PFSK-1 (cell line): ENCODE results near the gene IER5.

Experiments used
- FOXP2 ChIP-seq: optimal IDR thresholded peaks from 2 replicates; pipeline ENCODE3; 2011; ENCODE audit warnings: borderline replicate concordance, control low read depth, inconsistent platforms; ENCODE audit not compliant: insufficient read depth; ENCODE audit errors: extremely low read length, extremely low read depth
- POLR2AphosphoS5 ChIP-seq: IDR thresholded peaks from 2 replicates; pipeline ENCODE4 v1.6.1; 2012; ENCODE audit warnings: low read depth, mild to moderate bottlenecking, control low read depth, low read length, moderate library complexity
- SIN3A ChIP-seq: IDR thresholded peaks from 2 replicates; pipeline ENCODE4 v1.6.1; 2012; ENCODE audit warnings: mild to moderate bottlenecking, low read length, moderate library complexity, borderline replicate concordance; ENCODE audit not compliant: insufficient read depth
- TAF1 ChIP-seq: IDR thresholded peaks from 2 replicates; pipeline ENCODE4 v1.6.1; 2012; ENCODE audit warnings: low read length, control low read depth, borderline replicate concordance; ENCODE audit not compliant: insufficient read depth
- TF ChIP-seq, protein P1 (sequence below), 2 experiments: IDR thresholded peaks; 2 replicates each; pipeline versions ENCODE4 v1.6.1 to v1.8.0; 2011 to 2012; ENCODE audit warnings: low read depth in 2 of 2, low read length in 2 of 2, control low read depth in 1 of 2, inconsistent platforms in 1 of 2, mild to moderate bottlenecking in 1 of 2, moderate library complexity in 1 of 2; ENCODE audit not compliant: insufficient read depth in 1 of 2

Gene IER5

DNA sequence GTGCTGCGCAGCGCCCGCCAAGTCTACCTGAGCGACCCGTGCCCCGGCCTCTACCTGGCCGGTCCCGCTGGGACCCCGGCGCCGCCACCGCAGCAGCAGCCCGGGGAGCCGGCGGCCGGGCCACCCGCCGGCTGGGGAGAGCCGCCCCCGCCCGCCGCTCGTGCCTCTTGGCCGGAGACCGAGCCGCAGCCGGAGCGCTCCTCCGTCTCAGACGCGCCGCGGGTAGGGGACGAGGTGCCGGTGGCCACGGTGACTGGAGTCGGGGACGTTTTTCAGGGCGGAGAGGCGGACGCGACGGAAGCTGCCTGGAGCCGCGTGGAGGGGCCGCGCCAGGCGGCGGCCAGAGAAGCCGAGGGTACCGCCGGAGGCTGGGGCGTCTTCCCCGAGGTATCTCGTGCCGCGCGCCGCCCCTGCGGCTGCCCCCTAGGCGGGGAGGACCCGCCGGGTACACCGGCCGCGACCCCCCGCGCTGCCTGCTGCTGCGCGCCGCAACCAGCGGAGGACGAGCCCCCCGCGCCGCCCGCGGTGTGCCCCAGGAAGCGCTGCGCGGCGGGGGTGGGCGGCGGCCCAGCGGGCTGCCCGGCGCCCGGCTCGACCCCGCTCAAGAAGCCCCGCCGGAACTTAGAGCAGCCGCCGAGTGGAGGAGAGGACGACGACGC lies 646 bp downstream of the IER5 start:
- peak; percentile 11 for TF ChIP-seq FOXP2
- TF ChIP-seq SIN3A, result no peak; the same call in 1 of the 2 replicates

DNA sequence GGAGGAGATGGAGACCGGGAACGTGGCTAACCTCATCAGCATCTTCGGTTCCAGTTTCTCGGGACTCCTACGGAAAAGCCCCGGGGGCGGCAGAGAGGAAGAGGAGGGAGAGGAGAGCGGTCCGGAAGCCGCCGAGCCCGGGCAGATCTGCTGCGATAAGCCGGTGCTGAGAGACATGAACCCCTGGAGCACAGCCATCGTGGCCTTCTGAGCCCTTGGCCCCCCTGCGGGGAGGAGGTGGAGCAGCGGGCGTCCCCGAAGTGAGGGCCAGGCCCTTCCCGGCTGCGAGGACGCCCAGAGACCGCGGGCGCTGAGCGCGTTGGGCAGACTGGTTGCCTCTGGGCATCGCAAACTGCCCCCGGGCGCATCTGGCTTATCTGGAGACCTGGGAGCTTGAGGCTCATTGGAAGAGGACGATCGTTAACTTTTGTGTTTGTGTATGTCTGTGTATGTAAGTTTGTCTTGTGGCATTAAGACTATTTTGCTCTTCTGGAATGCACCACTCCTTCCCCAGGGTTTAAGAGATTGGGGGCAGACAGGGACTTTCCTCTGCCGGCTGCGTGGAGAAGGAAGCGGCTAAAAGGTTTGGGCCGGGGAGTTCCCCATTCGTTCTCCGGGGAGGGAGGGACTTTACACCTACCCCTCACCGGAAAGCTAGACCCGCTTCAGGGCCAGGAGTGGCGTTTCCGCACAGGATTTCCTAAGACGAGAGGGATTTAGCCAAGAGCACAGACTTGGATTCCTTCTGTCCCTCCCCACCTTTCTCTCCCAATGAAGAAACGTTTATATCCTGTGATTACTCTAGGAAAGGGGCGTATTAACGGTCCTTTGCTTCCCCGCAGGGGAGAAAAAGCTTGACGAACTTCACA lies 1.4 kb downstream of the IER5 start:
- no peak for TF ChIP-seq TAF1
- TF ChIP-seq POLR2AphosphoS5, result no peak
- no peak for TF ChIP-seq SIN3A
- TF ChIP-seq, protein P1, sequence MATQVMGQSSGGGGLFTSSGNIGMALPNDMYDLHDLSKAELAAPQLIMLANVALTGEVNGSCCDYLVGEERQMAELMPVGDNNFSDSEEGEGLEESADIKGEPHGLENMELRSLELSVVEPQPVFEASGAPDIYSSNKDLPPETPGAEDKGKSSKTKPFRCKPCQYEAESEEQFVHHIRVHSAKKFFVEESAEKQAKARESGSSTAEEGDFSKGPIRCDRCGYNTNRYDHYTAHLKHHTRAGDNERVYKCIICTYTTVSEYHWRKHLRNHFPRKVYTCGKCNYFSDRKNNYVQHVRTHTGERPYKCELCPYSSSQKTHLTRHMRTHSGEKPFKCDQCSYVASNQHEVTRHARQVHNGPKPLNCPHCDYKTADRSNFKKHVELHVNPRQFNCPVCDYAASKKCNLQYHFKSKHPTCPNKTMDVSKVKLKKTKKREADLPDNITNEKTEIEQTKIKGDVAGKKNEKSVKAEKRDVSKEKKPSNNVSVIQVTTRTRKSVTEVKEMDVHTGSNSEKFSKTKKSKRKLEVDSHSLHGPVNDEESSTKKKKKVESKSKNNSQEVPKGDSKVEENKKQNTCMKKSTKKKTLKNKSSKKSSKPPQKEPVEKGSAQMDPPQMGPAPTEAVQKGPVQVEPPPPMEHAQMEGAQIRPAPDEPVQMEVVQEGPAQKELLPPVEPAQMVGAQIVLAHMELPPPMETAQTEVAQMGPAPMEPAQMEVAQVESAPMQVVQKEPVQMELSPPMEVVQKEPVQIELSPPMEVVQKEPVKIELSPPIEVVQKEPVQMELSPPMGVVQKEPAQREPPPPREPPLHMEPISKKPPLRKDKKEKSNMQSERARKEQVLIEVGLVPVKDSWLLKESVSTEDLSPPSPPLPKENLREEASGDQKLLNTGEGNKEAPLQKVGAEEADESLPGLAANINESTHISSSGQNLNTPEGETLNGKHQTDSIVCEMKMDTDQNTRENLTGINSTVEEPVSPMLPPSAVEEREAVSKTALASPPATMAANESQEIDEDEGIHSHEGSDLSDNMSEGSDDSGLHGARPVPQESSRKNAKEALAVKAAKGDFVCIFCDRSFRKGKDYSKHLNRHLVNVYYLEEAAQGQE (IDR thresholded peaks at IDR 0.05; ENCODE audit: insufficient read depth in 1 of 2, low read depth in 2 of 2, low read length in 2 of 2), result no peak

DNA sequence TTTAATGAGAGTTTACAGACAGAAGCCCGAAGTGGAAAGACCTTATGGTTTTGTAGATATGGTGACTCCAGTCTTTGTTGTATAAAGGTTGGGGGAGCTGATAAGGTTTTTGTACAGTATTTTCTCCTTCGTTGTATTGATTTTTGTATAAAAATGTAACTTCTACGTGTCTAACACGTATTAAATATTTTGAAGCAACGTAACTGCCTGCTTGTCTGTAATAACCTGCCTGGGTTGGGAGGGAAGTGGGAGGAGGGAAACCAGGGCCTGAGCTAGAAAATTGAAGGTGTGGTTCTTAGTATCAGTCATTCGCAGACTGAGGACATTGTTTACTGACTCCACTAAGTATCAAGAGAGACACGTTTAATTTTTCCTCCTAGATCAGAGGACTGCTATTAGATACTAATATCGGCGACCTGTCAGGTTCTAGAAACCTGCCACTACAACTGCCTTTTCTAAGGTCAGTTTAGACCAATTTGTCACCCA lies 2.2 kb downstream of the IER5 start:
- no peak for TF ChIP-seq FOXP2

DNA sequence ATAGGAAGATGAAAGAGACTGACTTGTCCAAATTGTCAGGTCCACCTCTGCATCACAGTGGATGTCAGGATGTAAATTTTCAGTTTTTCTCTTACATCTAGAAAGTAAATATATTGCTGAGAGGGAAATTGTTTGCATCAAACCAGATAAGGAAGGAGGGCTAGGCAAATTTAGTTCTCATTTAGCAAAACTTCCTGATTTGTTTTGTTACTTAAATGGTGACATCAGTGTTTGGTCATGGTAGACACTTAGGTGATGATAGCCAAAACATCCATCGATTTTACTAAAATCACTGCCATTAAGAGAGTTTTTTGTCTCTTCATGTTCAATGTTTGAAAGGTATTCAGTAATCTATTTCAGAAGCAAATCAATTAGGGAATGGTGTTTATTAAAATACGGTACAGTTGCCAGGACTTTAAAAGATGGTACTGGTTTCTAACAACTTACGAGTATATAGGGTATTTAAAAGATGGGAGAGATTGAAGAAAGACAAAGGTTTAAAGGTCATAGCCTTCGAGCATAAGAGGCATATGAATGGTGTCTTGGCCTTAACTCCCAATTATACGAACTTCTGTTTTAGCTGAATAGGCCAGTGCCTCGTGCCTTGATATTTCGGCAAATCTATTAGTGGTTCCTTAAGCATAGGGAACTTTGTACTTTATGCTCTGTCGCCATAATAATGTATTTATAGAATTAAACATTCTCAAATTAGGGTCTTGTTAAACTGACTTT lies 3.0 kb downstream of the IER5 start:
- TF ChIP-seq, protein P1 (IDR thresholded peaks at IDR 0.05; ENCODE audit: insufficient read depth in 1 of 2, low read depth in 2 of 2, low read length in 2 of 2), result no peak
- TF ChIP-seq POLR2AphosphoS5 (no peak), SIN3A (no peak), FOXP2 (no peak), TAF1 (no peak)

DNA sequence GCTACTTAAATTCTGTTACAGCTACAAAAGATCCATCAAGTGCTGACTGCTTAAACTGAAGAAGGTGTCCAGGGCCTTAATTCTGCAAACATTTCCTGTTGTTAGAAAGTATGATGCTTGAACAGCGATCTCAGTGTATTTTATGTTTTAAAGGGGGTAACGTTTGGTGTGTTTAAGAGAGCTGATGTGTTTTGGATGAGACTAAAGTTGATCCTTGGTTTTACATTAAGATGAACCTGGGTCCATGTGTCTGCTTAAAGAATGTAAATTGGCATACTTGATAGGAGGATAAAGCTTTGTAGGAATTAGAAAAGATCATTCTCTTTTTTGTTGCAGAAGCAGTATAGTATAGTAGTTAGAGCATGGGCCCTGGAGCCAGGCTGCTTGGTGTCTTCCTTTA lies 3.6 kb downstream of the IER5 start:
- no peak for TF ChIP-seq FOXP2
- TF ChIP-seq SIN3A, result no peak
- no peak for TF ChIP-seq TAF1
- TF ChIP-seq, protein P1 (IDR thresholded peaks at IDR 0.05; ENCODE audit: insufficient read depth in 1 of 2, low read depth in 2 of 2, low read length in 2 of 2), result no peak
- no peak for TF ChIP-seq POLR2AphosphoS5
